Activated CD4-positive, alpha-beta T cell treated with anti-CD3 and anti-CD28 coated beads, Interleukin-2, amount 50 U/mL, for 48 hours (primary cell): ENCODE results near the gene COL5A2.

Experiments
- DNase-seq, 2 experiments: peaks; one replicate each; pipeline ENCODE4 v3.0.0-alpha.2; 2020

COL5A2 gene

GRCh38 chr2:189178726-189179569, 613 bp downstream of the COL5A2 start:
- no peak for DNase-seq

DNA sequence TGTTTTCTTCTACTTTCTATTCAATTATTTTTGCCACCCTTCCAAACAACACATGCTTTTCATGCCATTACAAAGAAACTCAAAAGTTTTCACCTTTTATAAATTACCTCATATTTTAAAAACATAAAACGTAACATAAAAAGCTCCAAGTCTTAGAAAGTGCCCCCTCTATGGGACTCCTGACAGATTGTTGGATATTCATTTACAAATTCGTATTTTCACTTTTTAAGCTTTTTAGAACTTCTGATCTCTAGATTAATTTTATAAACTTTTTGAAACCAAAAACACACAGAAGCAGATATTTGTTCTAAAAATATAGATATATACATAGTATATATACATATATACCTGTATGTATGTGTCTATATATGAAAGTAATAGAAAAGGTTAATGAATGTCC, 1.5 kb downstream of the COL5A2 start:
- no peak for DNase-seq

DNA sequence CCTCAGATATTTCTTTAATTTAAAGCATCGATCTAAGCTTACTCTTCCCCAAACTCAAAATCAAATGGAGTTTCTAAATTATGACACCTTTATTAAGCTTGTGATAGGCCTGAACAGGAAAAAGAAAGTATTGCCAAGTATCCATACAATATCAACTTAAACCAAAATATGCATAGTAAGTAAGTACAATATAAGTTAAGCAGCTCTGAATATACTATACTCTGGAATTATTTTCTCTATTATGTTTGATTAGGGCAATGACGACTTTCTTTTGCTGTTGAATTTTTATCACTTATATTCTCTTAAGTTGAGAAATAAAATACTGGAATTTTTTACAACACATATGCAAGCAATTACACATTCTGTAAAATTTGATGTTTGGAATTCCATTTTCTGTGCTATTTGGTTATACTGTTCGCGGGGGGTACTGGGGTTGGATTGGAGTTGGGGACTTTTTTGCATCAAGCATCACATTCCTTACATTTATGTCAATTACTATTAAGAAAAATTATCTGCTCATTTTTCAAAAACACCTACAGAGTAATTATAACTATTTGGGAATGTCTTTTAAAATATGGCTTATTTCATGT, 2.2 kb downstream of the COL5A2 start:
- no peak for DNase-seq

GRCh38 chr2:189176516-189176915, 3.0 kb downstream of the COL5A2 start:
- no peak for DNase-seq

GRCh38 chr2:189175869-189176433, 3.6 kb downstream of the COL5A2 start:
- DNase-seq, result no peak

DNA sequence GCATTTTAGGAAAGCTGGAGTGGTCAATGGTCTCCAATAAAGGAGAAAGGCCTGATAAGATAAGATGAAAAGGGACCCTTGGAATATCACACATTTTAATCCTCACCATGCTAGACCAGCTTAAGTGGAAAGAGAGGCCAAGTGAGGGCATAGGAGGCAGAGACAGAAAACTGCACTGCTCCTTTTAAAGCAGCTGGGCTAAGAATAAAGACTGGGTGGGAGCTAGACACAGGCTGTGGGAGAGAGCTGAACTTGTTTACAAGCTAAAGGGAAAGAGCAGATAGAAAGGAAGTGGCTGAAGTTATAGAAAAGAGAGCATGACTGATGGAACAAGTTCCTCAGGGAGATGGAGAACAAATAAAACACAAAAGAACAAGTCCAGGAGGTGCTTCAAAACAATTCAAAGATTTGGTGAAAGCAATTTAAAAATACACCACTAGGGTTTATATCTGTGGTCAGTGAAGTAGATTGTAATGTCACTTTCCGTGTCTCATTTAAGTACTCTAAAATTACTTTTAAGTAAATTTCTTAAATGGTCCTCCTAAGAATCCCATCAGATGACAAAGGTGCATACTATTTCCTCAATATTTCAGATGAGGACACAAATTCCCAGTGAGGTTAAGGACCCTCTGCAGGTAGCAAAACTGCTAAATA, 7.5 kb downstream of the COL5A2 start:
- no peak for DNase-seq

- no peak for DNase-seq
Measured at GRCh38 chr2:189168856-189169499, 10.6 kb downstream of the COL5A2 start.

DNA sequence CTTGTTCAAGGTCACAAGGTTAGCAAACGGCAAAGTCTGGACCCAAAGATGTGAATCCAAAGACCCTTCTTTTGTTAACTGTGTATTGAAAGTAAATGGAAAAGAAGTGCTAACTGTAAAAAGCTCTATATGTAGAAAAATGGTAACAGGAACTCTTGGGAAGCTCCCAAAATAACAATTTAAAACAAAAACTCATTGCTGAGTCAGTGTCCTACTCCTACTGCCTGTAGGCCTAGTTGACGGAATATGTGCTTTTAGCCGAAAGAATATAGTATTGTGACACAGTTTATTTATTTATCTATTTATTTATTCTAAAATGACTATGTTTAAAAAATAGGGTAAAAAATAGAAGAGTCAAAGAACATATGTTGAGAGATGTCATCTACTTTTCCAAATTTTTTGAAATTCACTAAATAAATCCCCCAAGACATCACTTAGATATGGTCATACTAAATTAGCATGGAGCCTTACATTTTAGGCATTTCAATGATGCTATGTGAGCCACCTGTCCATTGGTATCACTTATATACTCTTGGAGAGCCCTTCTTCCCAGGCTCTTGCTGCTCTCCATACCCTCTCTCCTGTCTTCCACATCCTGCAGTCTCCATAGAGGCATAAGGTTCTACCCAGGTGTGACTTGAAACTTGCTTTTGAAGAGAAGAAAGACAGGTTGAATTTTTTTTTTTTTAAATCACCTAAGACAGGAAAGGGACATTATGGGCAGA, 13.7 kb downstream of the COL5A2 start:
- DNase-seq, result no peak

DNA sequence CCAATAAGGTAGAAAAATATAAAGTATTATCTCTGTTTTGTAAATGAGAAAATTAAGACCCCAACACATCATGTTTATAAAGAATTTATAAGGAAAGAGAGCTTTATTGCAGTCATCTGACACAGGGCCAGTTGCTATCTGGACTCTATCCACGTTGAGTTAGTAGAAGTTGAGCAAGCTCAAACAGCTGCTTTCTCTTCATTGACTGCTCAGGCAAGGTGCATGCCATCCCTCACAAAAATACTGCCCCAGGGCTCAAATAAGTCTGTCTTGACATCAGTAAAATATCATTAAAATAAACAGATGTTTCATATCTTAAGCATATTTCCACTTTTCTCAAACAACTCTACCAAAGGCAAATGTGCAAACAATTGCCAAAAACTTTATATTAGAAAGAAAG, 14.8 kb downstream of the COL5A2 start:
- no peak for DNase-seq

DNA sequence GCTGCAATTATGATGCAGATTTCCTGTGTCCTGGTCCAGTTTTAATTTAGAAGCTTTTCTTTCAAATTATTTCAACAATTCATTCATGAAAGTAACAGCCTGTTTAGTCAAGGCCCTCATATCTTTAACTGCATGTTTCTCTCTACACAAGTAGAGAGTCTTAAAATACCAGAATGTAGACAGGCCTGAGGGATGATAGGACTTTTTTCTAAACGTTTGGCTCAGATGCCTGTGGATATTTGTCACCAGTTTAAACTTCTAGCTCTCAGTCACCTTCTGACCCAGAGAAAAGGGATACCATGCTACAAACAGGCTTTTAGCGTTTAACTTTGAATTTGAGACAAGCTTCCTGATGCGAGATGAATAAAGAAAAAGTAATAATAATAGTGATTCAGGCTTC, 15.7 kb downstream of the COL5A2 start:
- no peak for DNase-seq

- DNase-seq, result no peak
Measured at GRCh38 chr2:189162566-189162965, 17.0 kb downstream of the COL5A2 start.

GRCh38 chr2:189161894-189162293, 17.7 kb downstream of the COL5A2 start:
- no peak for DNase-seq

DNA sequence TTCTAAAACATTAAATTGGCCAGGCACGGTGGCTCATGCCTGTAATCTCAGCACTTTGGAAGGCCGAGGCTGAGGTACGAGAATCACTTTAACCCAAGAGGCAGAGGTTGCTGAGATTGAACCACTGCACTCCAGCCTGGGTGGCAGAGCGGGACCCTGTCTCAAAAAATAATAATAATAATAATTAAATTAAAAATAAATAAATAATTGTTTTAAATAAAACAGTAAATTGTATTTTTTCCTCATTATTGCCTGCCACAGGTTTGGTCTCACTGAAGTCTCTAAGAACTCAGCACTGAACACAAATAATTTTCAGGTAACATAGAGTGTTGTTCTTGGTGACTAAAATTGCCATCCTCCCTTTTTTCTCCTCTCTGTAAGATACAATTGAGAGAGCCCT, 19.8 kb downstream of the COL5A2 start:
- no peak for DNase-seq

GRCh38 chr2:189159273-189159672, 20.3 kb downstream of the COL5A2 start:
- DNase-seq, result no peak

DNA sequence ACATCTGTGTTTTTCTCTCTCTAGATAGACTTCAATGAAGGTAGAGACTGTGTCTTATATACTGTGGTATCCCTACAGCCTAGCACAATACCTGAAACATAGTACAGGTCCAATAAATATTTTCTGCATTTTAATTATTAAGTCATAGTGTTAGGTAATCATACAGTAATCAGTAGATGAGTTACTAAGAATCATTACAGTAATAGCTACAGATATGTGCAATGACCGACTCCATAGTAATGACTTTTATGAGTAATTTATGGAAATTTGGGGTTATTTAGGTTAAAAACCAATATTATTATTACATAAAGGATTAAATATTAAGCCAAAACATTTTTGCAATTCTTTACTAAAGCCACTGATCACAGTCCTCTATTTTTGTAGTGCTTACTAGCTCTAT, 21.6 kb downstream of the COL5A2 start:
- DNase-seq, result no peak

GRCh38 chr2:189157456-189157855, 22.1 kb downstream of the COL5A2 start:
- no peak for DNase-seq

DNA sequence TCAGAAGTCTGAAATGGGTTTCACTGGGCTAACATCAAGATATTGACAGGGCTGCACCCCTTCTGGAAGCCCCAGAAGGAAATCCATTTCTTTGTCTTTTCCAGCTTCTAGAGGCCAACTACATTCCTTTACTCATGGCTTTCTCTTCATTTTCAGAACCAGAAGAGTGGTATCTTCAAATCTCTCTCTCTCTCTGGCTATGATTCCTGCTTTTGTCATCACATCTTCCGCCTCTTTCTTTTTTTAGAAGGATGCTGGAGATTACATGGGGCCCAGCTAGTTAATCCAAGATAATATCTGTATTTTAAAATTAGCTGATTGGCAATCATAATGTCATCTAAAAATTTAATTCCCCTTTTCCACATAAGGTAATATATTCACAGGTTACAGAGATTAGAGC, 23.8 kb downstream of the COL5A2 start:
- no peak for DNase-seq

DNA sequence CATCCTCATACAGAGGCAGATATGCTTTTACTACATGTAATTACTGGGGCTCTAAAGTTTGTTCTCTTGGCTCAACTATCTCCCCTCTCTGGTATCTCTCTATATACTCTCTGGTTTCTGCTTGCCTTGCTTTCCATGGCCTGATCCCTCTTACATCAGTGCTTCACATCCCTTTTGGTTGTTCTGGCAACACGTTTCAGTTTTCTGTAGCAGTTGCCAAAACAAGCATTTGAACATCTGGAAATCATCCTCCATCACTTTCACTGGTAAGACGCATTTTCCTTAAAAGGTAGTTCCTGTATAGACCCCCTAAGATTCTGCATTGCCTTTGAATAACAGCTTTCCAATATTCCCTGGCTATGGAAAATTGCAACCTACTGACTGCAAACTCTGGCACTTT, 25.9 kb downstream of the COL5A2 start:
- no peak for DNase-seq

- DNase-seq, result no peak
Measured at GRCh38 chr2:189152483-189152882, 27.1 kb downstream of the COL5A2 start.

DNA sequence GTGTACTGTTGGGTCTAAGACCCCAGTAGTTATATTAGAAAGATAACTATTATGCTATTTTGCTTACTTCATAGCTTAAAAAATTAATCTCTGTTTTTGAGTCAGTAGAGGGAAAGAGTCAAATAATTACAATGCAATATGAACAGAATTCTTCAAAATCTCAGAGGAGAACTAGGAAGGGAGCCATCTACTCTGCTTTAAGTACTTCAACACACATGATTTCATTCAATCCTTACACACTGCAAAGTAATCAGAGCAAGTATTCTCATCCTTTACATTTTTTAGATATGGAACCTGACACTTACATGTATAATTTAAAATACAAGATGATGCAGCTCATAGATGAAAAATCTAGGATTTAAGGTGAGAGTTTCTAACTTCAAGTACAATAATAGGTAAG, 27.7 kb downstream of the COL5A2 start:
- no peak for DNase-seq

- no peak for DNase-seq
Measured at GRCh38 chr2:189150033-189150432, 29.5 kb downstream of the COL5A2 start.

DNA sequence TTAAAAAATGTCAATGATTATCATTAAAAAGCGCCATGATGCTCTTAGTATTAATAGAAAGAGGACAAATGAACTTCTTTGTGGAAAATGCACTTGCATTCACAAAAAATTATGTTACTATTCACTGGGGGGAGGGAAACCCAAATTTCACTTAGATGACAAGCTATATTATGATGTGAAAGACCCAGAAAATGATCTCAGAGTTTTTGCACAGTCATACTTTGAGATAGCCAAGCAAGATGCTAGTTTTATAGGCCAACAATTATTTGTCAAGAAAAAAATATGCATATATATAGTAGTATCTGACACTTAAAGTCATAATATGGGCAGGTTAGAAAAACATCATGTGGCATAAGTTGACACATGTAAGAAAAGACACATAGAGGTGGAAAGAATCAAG, 31.6 kb downstream of the COL5A2 start:
- no peak for DNase-seq

DNA sequence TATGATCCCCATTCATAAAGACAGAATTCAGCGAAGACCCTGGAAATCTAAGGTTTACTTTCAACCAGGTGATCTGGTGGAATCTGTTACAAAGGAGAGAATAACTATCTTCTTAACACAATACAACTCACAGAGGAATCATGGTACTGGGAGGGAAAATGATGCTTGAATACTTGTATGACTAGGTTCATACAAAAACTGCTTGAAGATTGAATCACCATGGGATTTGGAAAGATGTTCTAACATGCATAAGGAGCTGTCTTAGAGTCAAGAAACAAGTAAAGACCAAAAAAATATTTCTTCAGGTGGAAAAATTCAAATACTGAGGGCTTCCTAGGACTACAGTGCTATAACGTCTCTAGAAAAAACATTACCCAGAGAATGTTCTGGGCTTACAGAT, 32.2 kb downstream of the COL5A2 start:
- DNase-seq, result no peak
